HEK293 (cell line): Measurements from ENCODE around the gene NNAT.

ENCODE experiments used
- BCL11A ChIP-seq: fragments of 450-650 bp; formaldehyde crosslinking; IDR thresholded peaks from 2 replicates; pipeline ENCODE4 v1.5.1; 2016; ENCODE audit warnings: low read depth, missing biosample characterization, missing genetic modification characterization
- CTCF ChIP-seq: fragments of 450-650 bp; formaldehyde crosslinking; IDR thresholded peaks from 2 replicates; pipeline ENCODE4 v1.5.1; 2016; ENCODE audit warnings: missing biosample characterization, missing genetic modification characterization
- KLF16 ChIP-seq: fragments of 450-650 bp; formaldehyde crosslinking; IDR thresholded peaks from 2 replicates; pipeline ENCODE4 v1.5.1; 2017; ENCODE audit warnings: missing biosample characterization, missing genetic modification characterization
- REST ChIP-seq: fragments of 450-650 bp; formaldehyde crosslinking; IDR thresholded peaks from 2 replicates; pipeline ENCODE4 v1.5.1; 2016; ENCODE audit warnings: missing biosample characterization, missing genetic modification characterization
- TCF7L2 ChIP-seq: IDR thresholded peaks from 2 replicates; pipeline ENCODE4 v1.6.1; 2011; ENCODE audit warnings: low read depth, mild to moderate bottlenecking, inconsistent platforms, low read length, moderate library complexity, borderline replicate concordance
- YY1 ChIP-seq: fragments of 450-650 bp; formaldehyde crosslinking; IDR thresholded peaks from 2 replicates; pipeline ENCODE4 v1.5.1; 2018; ENCODE audit warnings: missing biosample characterization, missing genetic modification characterization
- ZNF138 ChIP-seq: fragments of 450-650 bp; formaldehyde crosslinking; IDR thresholded peaks from 2 replicates; pipeline ENCODE4 v1.5.1; 2016; ENCODE audit warnings: missing biosample characterization, missing genetic modification characterization, borderline replicate concordance
- ZNF2 ChIP-seq: fragments of 450-650 bp; formaldehyde crosslinking; IDR thresholded peaks from 2 replicates; pipeline ENCODE4 v1.5.1; 2016; ENCODE audit warnings: missing biosample characterization, missing genetic modification characterization
- ZNF561 ChIP-seq: fragments of 450-650 bp; IDR thresholded peaks from 2 replicates; pipeline ENCODE4 v1.5.1; 2018; ENCODE audit warnings: missing biosample characterization, missing genetic modification characterization, borderline replicate concordance
- ZNF600 ChIP-seq: fragments of 450-650 bp; formaldehyde crosslinking; IDR thresholded peaks from 2 replicates; pipeline ENCODE4 v1.5.1; 2016; ENCODE audit warnings: missing biosample characterization, missing genetic modification characterization

GRCh38 chr20:37475252-37475651 lies 45.8 kb upstream of the NNAT start:
- no peak for TF ChIP-seq TCF7L2
- TF ChIP-seq REST (tag by site-specific recombination) = no peak
- TF ChIP-seq KLF16 (tag by site-specific recombination) = no peak
- no peak for TF ChIP-seq ZNF561 (tag by site-specific recombination)
- TF ChIP-seq BCL11A (tag by site-specific recombination) = no peak
- TF ChIP-seq CTCF (tag by site-specific recombination) = no peak
- no peak for TF ChIP-seq ZNF2 (tag by site-specific recombination)
- no peak for TF ChIP-seq ZNF600
- no peak for TF ChIP-seq YY1 (tag by site-specific recombination)
- TF ChIP-seq ZNF138 = no peak
